Measurements from ENCODE around the gene PARD6A. TPM values are rescaled to one million over a fixed set of nuclear protein-coding genes. Genes with fewer than 3 reads are reported as not detected.

PARD6A gene
- total RNA-seq, 1 experiment from 2014 or later = 9.5 TPM

GRCh38 chr16:67654403-67654911 is 6.3 kb upstream of the PARD6A start:
- Mint-ChIP-seq H3K27ac (ENCODE audit: unreplicated experiment) (no peak overlapping the region), H3K4me1 (ENCODE audit: low read depth, unreplicated experiment) (no peaks in the 10 kb centered on the region), H3K36me3 (ENCODE audit: insufficient read depth, unreplicated experiment) (peaks cover 25% of the 10 kb centered on the region), H3K27me3 (ENCODE audit: unreplicated experiment) (peaks cover 63% of the 10 kb centered on the region), H3K4me3 (ENCODE audit: low read depth, unreplicated experiment) (no peak overlapping the region), H3K9me3 (ENCODE audit: low read depth, unreplicated experiment) (no peaks in the 10 kb centered on the region)
- DNase-seq = no peak
- intact Hi-C loops (cut with micrococcal nuclease; ENCODE audit: unreplicated experiment) = no loop called here
- no peak for TF ChIP-seq CTCF (IDR thresholded peaks at IDR 0.05; ENCODE audit: unreplicated experiment)
- CTCF ChIA-PET = no interaction called here
- no TSS peak for BruUV-seq (replicated peaks)

GRCh38 chr16:67655363-67655762 is 5.4 kb upstream of the PARD6A start:
- CTCF ChIA-PET = no interaction called here
- no peak for DNase-seq
- H3K27ac Mint-ChIP-seq (ENCODE audit: unreplicated experiment) = peak overlapping the region; percentile 9
- intact Hi-C loops (cut with micrococcal nuclease; ENCODE audit: unreplicated experiment) = no loop called here
- H3K27me3 Mint-ChIP-seq (ENCODE audit: unreplicated experiment) = peaks cover 54% of the 10 kb centered on the region
- no TSS peak for BruUV-seq (replicated peaks)
- H3K36me3 Mint-ChIP-seq (ENCODE audit: insufficient read depth, unreplicated experiment) = peaks cover 34% of the 10 kb centered on the region
- H3K9me3 Mint-ChIP-seq (ENCODE audit: low read depth, unreplicated experiment) = no peaks in the 10 kb centered on the region
- H3K4me1 Mint-ChIP-seq (ENCODE audit: low read depth, unreplicated experiment) = no peaks in the 10 kb centered on the region
- H3K4me3 Mint-ChIP-seq (ENCODE audit: low read depth, unreplicated experiment) = no peak overlapping the region
- TF ChIP-seq CTCF (IDR thresholded peaks at IDR 0.05; ENCODE audit: unreplicated experiment) = no peak

- Mint-ChIP-seq H3K27ac (ENCODE audit: unreplicated experiment) (no peak overlapping the region), H3K9me3 (ENCODE audit: low read depth, unreplicated experiment) (no peaks in the 10 kb centered on the region), H3K4me3 (ENCODE audit: low read depth, unreplicated experiment) (no peak overlapping the region), H3K4me1 (ENCODE audit: low read depth, unreplicated experiment) (no peaks in the 10 kb centered on the region), H3K36me3 (ENCODE audit: insufficient read depth, unreplicated experiment) (peaks cover 45% of the 10 kb centered on the region), H3K27me3 (ENCODE audit: unreplicated experiment) (peaks cover 43% of the 10 kb centered on the region)
- no peak for TF ChIP-seq CTCF (IDR thresholded peaks at IDR 0.05; ENCODE audit: unreplicated experiment)
- CTCF ChIA-PET = no interaction called here
- no peak for DNase-seq
- intact Hi-C loops (cut with micrococcal nuclease; ENCODE audit: unreplicated experiment) = no loop called here
- no TSS peak for BruUV-seq (replicated peaks)
Measured at GRCh38 chr16:67656344-67657016, 4.3 kb upstream of the PARD6A start.

GRCh38 chr16:67657017-67657608 is 3.6 kb upstream of the PARD6A start:
- DNase-seq = no peak

More at GRCh38 chr16:67657017-67657608, 3.6 kb upstream of the PARD6A start:
- Mint-ChIP-seq H3K27ac (ENCODE audit: unreplicated experiment) (no peak overlapping the region), H3K36me3 (ENCODE audit: insufficient read depth, unreplicated experiment) (peaks cover 51% of the 10 kb centered on the region), H3K4me1 (ENCODE audit: low read depth, unreplicated experiment) (no peaks in the 10 kb centered on the region), H3K9me3 (ENCODE audit: low read depth, unreplicated experiment) (no peaks in the 10 kb centered on the region), H3K4me3 (ENCODE audit: low read depth, unreplicated experiment) (no peak overlapping the region), H3K27me3 (ENCODE audit: unreplicated experiment) (peaks cover 37% of the 10 kb centered on the region)
- no TSS peak for BruUV-seq (replicated peaks)
- intact Hi-C loops (cut with micrococcal nuclease; ENCODE audit: unreplicated experiment) = no loop called here
- CTCF ChIA-PET = no interaction called here
- TF ChIP-seq CTCF (IDR thresholded peaks at IDR 0.05; ENCODE audit: unreplicated experiment) = no peak
